HepG2 (cell line): Measurements from ENCODE around the gene RB1. TPM values are rescaled to one million over a fixed set of nuclear protein-coding genes. Genes with fewer than 3 reads are reported as not detected.

Experiments used
- ATAC-seq: fragments of 200-7000 bp; cut with Tn5 transposase; 3 replicates; pipeline ENCODE4 v1.9.1; 2020; ENCODE audit warnings: mild to moderate bottlenecking, moderate library complexity
- BruUV-seq: library from RNA; stranded (reverse); fragments of 400-500 nt; replicated peaks from 2 replicates; lab custom pipeline; 2021; lab: Mats Ljungman, UMichigan
- CTCF ChIA-PET: fragments of 300-600 bp; formaldehyde crosslinking; extraction: SDS; loops from one replicate; lab custom pipeline; 2021; ENCODE audit warnings: low total read pairs, inconsistent platforms, low intra/inter-chr PET ratio; lab: Yijun Ruan, JAX
- POLR2A ChIA-PET: fragments of 350-600 bp; sonication (Branson Sonifier 250); formaldehyde crosslinking; loops from one replicate; lab custom pipeline; 2020; ENCODE audit warnings: antibody characterized with exemption, inconsistent platforms; lab: Yijun Ruan, JAX
- DNase-seq: peaks from one replicate; pipeline ENCODE4 v3.0.0-alpha.2; 2015; ENCODE audit warnings: low spot score
- FAIRE-seq: peaks from 3 replicates; lab custom pipeline; 2011; peaks lifted over from hg19 to GRCh38; lab: Jason Lieb, UNC
- H2AFZ ChIP-seq: one replicate; pipeline ENCODE4 v1.6.1; 2011; ENCODE audit warnings: low read length, inconsistent platforms
- H3K27ac ChIP-seq: fragments of 300-600 bp; 3 replicates; pipeline ENCODE4 v1.8.0; 2011; ENCODE audit warnings: mixed run types, mild to moderate bottlenecking, mixed read lengths, low read length, inconsistent platforms; ENCODE audit not compliant: insufficient read depth; ENCODE audit errors: extremely low read length
- H3K27me3 ChIP-seq, 2 experiments: fragments of 200-600 bp in 1 of 2; 2 replicates in 1 of 2; 3 replicates in 1 of 2; pipeline versions ENCODE4 v1.6.0 to v1.8.0; 2011; ENCODE audit warnings: low read length in 2 of 2, mild to moderate bottlenecking in 2 of 2, moderate library complexity in 2 of 2, inconsistent platforms in 1 of 2; ENCODE audit not compliant: insufficient read depth in 2 of 2, control insufficient read depth in 1 of 2
- H3K36me3 ChIP-seq, 2 experiments: fragments of 200-600 bp in 1 of 2; replicated peaks in 1 of 2; 2 replicates in 1 of 2; 3 replicates in 1 of 2; pipeline versions ENCODE4 v1.5.1 to v1.8.0; 2011; ENCODE audit warnings: low read length in 2 of 2, inconsistent platforms in 1 of 2; ENCODE audit not compliant: insufficient read depth in 2 of 2, control insufficient read depth in 1 of 2
- H3K4me1 ChIP-seq: 2 replicates; pipeline ENCODE4 v1.5.1; 2012; ENCODE audit warnings: low read length, inconsistent platforms; ENCODE audit not compliant: insufficient read depth
- H3K4me2 ChIP-seq: 2 replicates; pipeline ENCODE4 v1.6.0; 2011; ENCODE audit warnings: low read depth, low read length, inconsistent platforms
- H3K4me3 ChIP-seq, 3 experiments: fragments of 200-600 bp in 1 of 3; sonication (generic), shearing (Covaris generic) in 1 of 3; replicated peaks in 1 of 3; 2 replicates each; pipeline ENCODE4 v1.5.1; 2011 to 2016; ENCODE audit warnings: low read length in 3 of 3, inconsistent platforms in 2 of 3, low read depth in 2 of 3, mild to moderate bottlenecking in 2 of 3, control low read depth in 1 of 3, mixed read lengths in 1 of 3; ENCODE audit not compliant: insufficient read depth in 1 of 3
- H3K79me2 ChIP-seq: one replicate; pipeline ENCODE4 v1.6.1; 2011; ENCODE audit warnings: low read length, inconsistent platforms; ENCODE audit not compliant: insufficient read depth
- H3K9ac ChIP-seq: 2 replicates; pipeline ENCODE4 v1.6.0; 2011; ENCODE audit warnings: mild to moderate bottlenecking, low read depth, low read length, inconsistent platforms; ENCODE audit not compliant: insufficient read depth
- H3K9me3 ChIP-seq: 2 replicates; pipeline ENCODE4 v1.5.1; 2012; ENCODE audit warnings: mild to moderate bottlenecking, low read length
- H4K20me1 ChIP-seq: 2 replicates; pipeline ENCODE4 v1.6.0; 2011; ENCODE audit warnings: inconsistent platforms, mild to moderate bottlenecking, low read length, moderate library complexity; ENCODE audit not compliant: insufficient read depth
- CENPBD1 ChIP-seq: sonication (generic); formaldehyde crosslinking; IDR thresholded peaks from 2 replicates; pipeline ENCODE4 v1.8.0; 2022; ENCODE audit warnings: missing genetic modification reagents, low read depth, mild to moderate bottlenecking, borderline replicate concordance
- DBP ChIP-seq: sonication (generic); formaldehyde crosslinking; IDR thresholded peaks from 2 replicates; pipeline ENCODE4 v1.4.0; 2020; ENCODE audit warnings: missing genetic modification reagents; ENCODE audit errors: not compliant biosample characterization
- RARG ChIP-seq: sonication (generic); formaldehyde crosslinking; IDR thresholded peaks from 2 replicates; pipeline ENCODE4 v1.4.0; 2020; ENCODE audit warnings: low read depth, mild to moderate bottlenecking, missing genetic modification reagents
- RFXAP ChIP-seq: sonication (generic); formaldehyde crosslinking; IDR thresholded peaks from 2 replicates; pipeline ENCODE4 v1.4.0; 2020; ENCODE audit warnings: missing genetic modification reagents, borderline replicate concordance
- TEAD3 ChIP-seq: optimal IDR thresholded peaks from 2 replicates; pipeline ENCODE3; 2016; ENCODE audit warnings: borderline replicate concordance
- ZBTB39 ChIP-seq: sonication (generic); formaldehyde crosslinking; IDR thresholded peaks from 2 replicates; pipeline ENCODE4 v1.5.0; 2020; ENCODE audit warnings: missing genetic modification reagents
- ZNF761 ChIP-seq: sonication (generic); formaldehyde crosslinking; conservative IDR thresholded peaks from 2 replicates; pipeline ENCODE4 v1.4.0; 2020; ENCODE audit warnings: mild to moderate bottlenecking, missing genetic modification reagents
- WGBS: methylation state at CpG from one replicate; pipeline ENCODE4 v1.1.6; 2017; ENCODE audit warnings: low lambda C conversion rate; 5-methylcytosine and 5-hydroxymethylcytosine counted together
- in situ Hi-C: cut with HindIII; loops from 2 replicates; pipeline ENCODE4 v1.10.0; 2017; ENCODE audit warnings: low pct_unique_long_range_greater_than_20kb; ENCODE audit not compliant: extremely low pct_ligation_motif_present
- intact Hi-C: fragments of 100-400 bp; cut with micrococcal nuclease; formaldehyde crosslinking; loops from one replicate; pipeline ENCODE4 v1.10.0; 2022; ENCODE audit not compliant: unreplicated experiment
- polyA plus RNA-seq, 8 experiments: library from polyadenylated mRNA; depleted of rRNA in 3 of 8; stranded (reverse) in 7 of 8; unstranded in 1 of 8; fragments of >200 nt; fragmentation: Illumina TruSeq in 4 of 8; extraction: Trizol in 4 of 8; gene quantifications; 2 replicates each; pipeline versions ENCODE4 v1.2.1 to v1.2.3, GENCODE V29; 2011 to 2016; ENCODE audit warnings: low read depth in 4 of 8, missing spikeins in 1 of 8, mixed read lengths in 1 of 8; ENCODE audit not compliant: insufficient read depth in 1 of 8
- total RNA-seq, 5 experiments: library from RNA; depleted of rRNA; stranded (reverse); fragments of >200 nt; fragmentation: Illumina TruSeq; extraction: Trizol; gene quantifications; 2 replicates each; pipeline ENCODE4 v1.2.3, GENCODE V29; 2016; ENCODE audit warnings: low read depth in 1 of 5

RB1 gene
- total and polyA plus RNA-seq, 2 of the 13 experiments (the other 11 are each of a cell fraction or from before 2014, with no cell fraction given): 15.6 to 23.7 TPM

GRCh38 chr13:48437371-48437770 is 133.8 kb downstream of the RB1 start (continued):
- TF ChIP-seq ZBTB39 (CRISPR knock-in tag) (no peak), DBP (CRISPR knock-in tag) (no peak), ZNF761 (CRISPR knock-in tag) (no peak)

DNA sequence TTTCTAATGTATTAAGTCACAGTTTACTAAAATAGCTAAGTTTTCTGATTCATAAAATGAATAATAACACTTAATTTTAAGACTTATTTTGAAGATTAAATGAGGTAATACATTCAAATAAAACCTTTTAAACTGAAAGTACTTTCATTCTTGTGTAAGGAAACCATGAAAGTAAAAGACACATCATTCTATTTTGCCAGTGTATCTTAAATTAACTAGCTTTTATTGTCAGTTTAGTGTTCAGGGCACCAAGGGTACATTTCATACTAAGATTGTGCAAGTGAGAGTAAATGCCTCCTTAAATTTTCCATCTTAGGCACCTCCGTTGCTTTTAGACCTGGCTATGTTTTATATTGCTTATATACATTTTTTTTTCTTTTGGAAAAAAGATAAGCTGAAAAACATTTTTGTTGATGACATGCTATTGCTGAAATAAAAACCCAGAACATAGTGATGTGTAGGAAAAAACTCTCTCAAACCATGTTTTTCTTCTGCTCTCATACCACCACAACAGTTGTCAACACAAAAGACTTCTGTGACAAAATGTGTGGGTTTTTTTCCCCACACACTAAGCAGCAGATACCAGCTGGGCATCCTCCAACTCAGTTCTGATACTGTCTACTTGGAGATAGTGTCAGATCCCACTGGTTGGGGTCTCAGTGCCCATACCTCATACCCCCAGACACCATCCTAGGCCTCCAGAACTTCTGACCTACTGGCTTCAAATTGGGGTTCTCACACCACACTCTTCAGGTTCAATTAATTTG is 140.1 kb downstream of the RB1 start:
- CTCF ChIA-PET: no interaction called here
- Histone ChIP-seq H3K27me3 (no peaks in the 10 kb centered on the region), H3K9me3 (no peaks in the 10 kb centered on the region), H3K27ac (no peak overlapping the region), H3K4me1 (no peaks in the 10 kb centered on the region), H3K4me2 (no peak overlapping the region), H3K36me3 (no peaks in the 10 kb centered on the region), H3K9ac (no peak overlapping the region), H4K20me1 (no peaks in the 10 kb centered on the region), H2AFZ (no peak overlapping the region)
- POLR2A ChIA-PET: no interaction called here
- no peak for DNase-seq
- no TSS peak for BruUV-seq
- no peak for ATAC-seq
- intact Hi-C loops: no loop called here
- in situ Hi-C loops: no loop called here
- TF ChIP-seq RARG (CRISPR knock-in tag) (no peak), CENPBD1 (CRISPR knock-in tag) (no peak), TEAD3 (CRISPR knock-in tag) (no peak), RFXAP (CRISPR knock-in tag) (no peak)
- TF ChIP-seq, all 625 proteins: peak for 0
- 100% methylated on average over 1 of the region's 1 CpG for WGBS
- Histone ChIP-seq H3K4me3 (no peak overlapping the region), H3K79me2 (no peaks in the 10 kb centered on the region)
- no peak for FAIRE-seq
